Non-pigmented ciliary epithelial cell (primary cell): ENCODE results near the gene CD244.
"Not testable (repeated sequence)": the region's sequence is repeated elsewhere in the genome, so short reads cannot be mapped to it uniquely, and the experiment has no call there.

Experiments used
- DNase-seq: peaks from one replicate; pipeline ENCODE4 v3.0.0-alpha.2; 2010; ENCODE audit warnings: low read depth

CD244 gene

GRCh38 chr1:160810486-160810885, 52.2 kb downstream of the CD244 start:
- DNase-seq, result no peak

- DNase-seq, result no peak
Observed at GRCh38 chr1:160808289-160808688, 54.4 kb downstream of the CD244 start.

- DNase-seq, result no peak
Observed at GRCh38 chr1:160807738-160808137, 54.9 kb downstream of the CD244 start.

GRCh38 chr1:160807247-160807646, 55.4 kb downstream of the CD244 start:
- DNase-seq, result no peak

GRCh38 chr1:160806784-160807183, 55.9 kb downstream of the CD244 start:
- DNase-seq, result no peak

GRCh38 chr1:160806109-160806665, 56.5 kb downstream of the CD244 start:
- DNase-seq, result no peak

GRCh38 chr1:160801836-160802580, 60.7 kb downstream of the CD244 start:
- DNase-seq, result no peak

GRCh38 chr1:160800645-160801408, 61.9 kb downstream of the CD244 start:
- DNase-seq, result no peak

- no peak for DNase-seq
Observed at GRCh38 chr1:160800142-160800541, 62.5 kb downstream of the CD244 start.

- no peak for DNase-seq
Observed at GRCh38 chr1:160799641-160800040, 63.0 kb downstream of the CD244 start.

GRCh38 chr1:160798439-160798838, 64.2 kb downstream of the CD244 start:
- no peak for DNase-seq

- DNase-seq, result no peak
Observed at GRCh38 chr1:160797861-160798273, 64.8 kb downstream of the CD244 start.

GRCh38 chr1:160797271-160797709, 65.4 kb downstream of the CD244 start:
- DNase-seq, result no peak

GRCh38 chr1:160795951-160796383, 66.7 kb downstream of the CD244 start, which contains the start of gene LY9:
TSS of gene LY9 (plus strand) at chr1:160796174. CDS start at chr1:160796188, 14 bp downstream.
- DNase-seq, result no peak

GRCh38 chr1:160794376-160794775, 68.3 kb downstream of the CD244 start:
- no peak for DNase-seq

- DNase-seq, result no peak
Observed at GRCh38 chr1:160789702-160790611, 72.7 kb downstream of the CD244 start.

- DNase-seq, result no peak
Observed at GRCh38 chr1:160789051-160789701, 73.5 kb downstream of the CD244 start.

GRCh38 chr1:160782988-160783765, 79.5 kb downstream of the CD244 start:
- DNase-seq, result not testable (repeated sequence)

GRCh38 chr1:160781914-160782689, 80.6 kb downstream of the CD244 start:
- no peak for DNase-seq
